ENCODE measurements around the gene MICAL1.

The MICAL1 gene

DNA sequence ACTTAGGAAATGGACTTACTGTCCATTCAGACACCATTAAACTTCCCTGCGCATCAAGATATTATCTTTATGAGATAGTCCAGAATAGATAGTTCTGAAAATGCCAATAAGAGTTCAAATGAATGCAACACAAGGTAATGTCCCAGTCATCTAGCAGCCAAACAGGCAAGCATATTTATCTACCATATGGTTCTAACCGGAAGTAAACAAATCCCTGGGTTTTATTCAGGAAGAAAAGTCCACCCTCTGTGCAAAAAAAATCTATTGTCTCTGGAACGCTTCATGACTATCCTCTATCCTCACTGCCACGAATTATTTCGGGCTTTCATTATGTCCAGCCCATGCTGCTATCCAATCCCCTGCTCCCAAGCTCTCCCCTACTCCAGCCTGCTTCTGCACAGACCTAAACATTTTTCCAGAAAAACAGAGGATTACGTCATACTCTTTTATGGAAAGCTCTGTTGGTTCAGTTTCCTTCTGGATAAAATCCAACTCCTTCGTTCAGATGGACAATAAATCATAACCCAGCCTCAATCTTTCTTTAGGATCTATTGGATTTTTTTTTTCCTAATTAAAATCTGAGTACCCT, 26.6 kb downstream of the MICAL1 start:
- ATAC-seq (replicated peaks; ENCODE audit: extremely low read depth, poor library complexity, severe bottlenecking) (no peak), DNase-seq (ENCODE audit: low spot score in 2 of 2) (no peak)
- Mint-ChIP-seq H3K27me3 (peaks cover 27% of the 10 kb centered on the region), H3K27ac (ENCODE audit: low read depth) (peak overlapping the region; percentile 7), H3K4me1 (peaks cover 5% of the 10 kb centered on the region), H3K36me3 (ENCODE audit: insufficient read depth) (peaks cover 2% of the 10 kb centered on the region), H3K4me3 (no peak overlapping the region), H3K9me3 (no peaks in the 10 kb centered on the region)

- no peak for ATAC-seq (replicated peaks; ENCODE audit: extremely low read depth, poor library complexity, severe bottlenecking)
- Mint-ChIP-seq H3K4me3 (no peak overlapping the region), H3K36me3 (ENCODE audit: insufficient read depth) (no peaks in the 10 kb centered on the region), H3K4me1 (peaks cover 5% of the 10 kb centered on the region), H3K9me3 (no peaks in the 10 kb centered on the region), H3K27me3 (peaks cover 20% of the 10 kb centered on the region), H3K27ac (ENCODE audit: low read depth) (no peak overlapping the region)
- DNase-seq (ENCODE audit: low spot score in 2 of 2): no peak
These were observed 30.6 kb downstream of the MICAL1 start for GRCh38 chr6:109424946-109425345.

- ATAC-seq (replicated peaks; ENCODE audit: extremely low read depth, poor library complexity, severe bottlenecking): no peak
- DNase-seq (ENCODE audit: low spot score in 2 of 2): no peak
- Mint-ChIP-seq H3K4me1 (peaks cover 5% of the 10 kb centered on the region), H3K27me3 (no peaks in the 10 kb centered on the region), H3K4me3 (no peak overlapping the region), H3K9me3 (no peaks in the 10 kb centered on the region), H3K27ac (ENCODE audit: low read depth) (no peak overlapping the region), H3K36me3 (ENCODE audit: insufficient read depth) (no peaks in the 10 kb centered on the region)
These were observed 34.4 kb downstream of the MICAL1 start for GRCh38 chr6:109421184-109421583.

DNA sequence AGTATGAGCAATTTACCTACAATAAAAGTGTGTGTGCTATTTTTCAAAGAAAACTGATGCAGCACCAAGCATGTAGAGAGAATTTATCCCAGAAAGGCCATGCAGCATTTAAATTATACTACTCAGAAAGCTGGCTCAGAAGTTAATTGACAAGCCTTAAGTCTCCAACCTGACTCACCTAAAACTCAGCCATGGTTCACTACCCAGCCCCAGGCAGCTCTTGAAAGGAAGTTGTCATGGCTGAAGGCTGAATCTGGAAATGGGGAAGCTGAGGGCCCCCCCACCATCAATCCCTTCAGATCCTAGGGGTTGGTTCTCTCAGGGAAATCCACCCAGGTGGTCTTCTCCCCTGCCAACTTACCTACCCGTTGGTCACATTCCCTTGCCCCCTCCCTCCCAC, 34.8 kb downstream of the MICAL1 start:
- Mint-ChIP-seq H3K4me3 (no peak overlapping the region), H3K27me3 (no peaks in the 10 kb centered on the region), H3K9me3 (no peaks in the 10 kb centered on the region), H3K27ac (ENCODE audit: low read depth) (no peak overlapping the region), H3K4me1 (peaks cover 5% of the 10 kb centered on the region), H3K36me3 (ENCODE audit: insufficient read depth) (no peaks in the 10 kb centered on the region)
- DNase-seq (ENCODE audit: low spot score in 2 of 2): no peak
- ATAC-seq (replicated peaks; ENCODE audit: extremely low read depth, poor library complexity, severe bottlenecking): no peak

DNA sequence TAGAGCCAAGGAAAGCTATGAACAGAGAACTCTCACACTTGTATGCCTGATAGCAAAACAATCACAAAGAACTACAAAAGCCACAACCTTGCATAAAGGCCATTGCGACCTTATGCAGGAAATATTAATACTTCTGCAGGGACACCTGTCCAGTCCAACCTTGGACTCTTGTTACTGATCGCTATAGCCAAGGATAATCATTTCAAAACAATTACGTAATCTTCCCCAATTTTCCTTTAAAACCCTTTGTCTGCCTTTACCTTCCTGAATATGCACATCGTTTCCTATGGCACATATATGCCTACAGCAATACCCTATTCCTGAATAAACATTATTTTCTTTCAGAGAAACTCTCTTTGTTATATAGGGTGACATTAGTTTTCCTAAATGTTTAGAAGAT, 37.9 kb downstream of the MICAL1 start:
- Mint-ChIP-seq H3K27ac (ENCODE audit: low read depth) (no peak overlapping the region), H3K27me3 (no peaks in the 10 kb centered on the region), H3K4me1 (no peaks in the 10 kb centered on the region), H3K9me3 (no peaks in the 10 kb centered on the region), H3K4me3 (no peak overlapping the region), H3K36me3 (ENCODE audit: insufficient read depth) (no peaks in the 10 kb centered on the region)
- ATAC-seq (replicated peaks; ENCODE audit: extremely low read depth, poor library complexity, severe bottlenecking) (no peak), DNase-seq (ENCODE audit: low spot score in 2 of 2) (no peak)

GRCh38 chr6:109411034-109411433, 44.5 kb downstream of the MICAL1 start:
- Mint-ChIP-seq H3K4me1 (no peaks in the 10 kb centered on the region), H3K9me3 (no peaks in the 10 kb centered on the region), H3K27ac (ENCODE audit: low read depth) (no peak overlapping the region), H3K4me3 (no peak overlapping the region), H3K27me3 (no peaks in the 10 kb centered on the region), H3K36me3 (ENCODE audit: insufficient read depth) (no peaks in the 10 kb centered on the region)
- ATAC-seq (replicated peaks; ENCODE audit: extremely low read depth, poor library complexity, severe bottlenecking) (no peak), DNase-seq (ENCODE audit: low spot score in 2 of 2) (no peak)

GRCh38 chr6:109406196-109406595, 49.4 kb downstream of the MICAL1 start:
- no peak for DNase-seq (ENCODE audit: low spot score in 2 of 2)
- no peaks in the 10 kb centered on the region for H3K36me3 Mint-ChIP-seq (ENCODE audit: insufficient read depth)
- H3K4me3 Mint-ChIP-seq: no peak overlapping the region
- no peak for ATAC-seq (replicated peaks; ENCODE audit: extremely low read depth, poor library complexity, severe bottlenecking)
- H3K27ac Mint-ChIP-seq (ENCODE audit: low read depth): no peak overlapping the region
- no peaks in the 10 kb centered on the region for H3K27me3 Mint-ChIP-seq
- no peaks in the 10 kb centered on the region for H3K4me1 Mint-ChIP-seq
- no peaks in the 10 kb centered on the region for H3K9me3 Mint-ChIP-seq

DNA sequence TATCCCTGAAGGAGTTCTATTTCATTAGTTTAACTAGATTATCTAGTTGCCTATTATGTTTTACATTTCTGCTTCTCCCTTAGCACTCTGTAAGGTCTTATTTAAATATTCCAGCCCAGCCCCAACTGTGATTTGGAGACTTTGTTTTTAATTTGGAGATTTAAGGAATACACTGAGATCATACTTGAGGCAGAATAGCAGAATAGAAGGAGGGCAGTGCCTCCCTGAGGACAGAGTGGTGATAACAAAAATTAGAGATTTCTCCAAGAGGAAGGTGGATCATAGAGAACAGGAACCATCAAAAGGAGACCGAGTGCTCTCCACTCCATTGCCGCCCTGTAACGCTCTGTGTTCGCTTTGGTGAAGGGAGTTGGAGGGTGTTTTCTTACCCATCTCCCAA, 58.6 kb downstream of the MICAL1 start:
- H3K36me3 Mint-ChIP-seq (ENCODE audit: insufficient read depth): no peaks in the 10 kb centered on the region
- ATAC-seq (replicated peaks; ENCODE audit: extremely low read depth, poor library complexity, severe bottlenecking): no peak

DNA sequence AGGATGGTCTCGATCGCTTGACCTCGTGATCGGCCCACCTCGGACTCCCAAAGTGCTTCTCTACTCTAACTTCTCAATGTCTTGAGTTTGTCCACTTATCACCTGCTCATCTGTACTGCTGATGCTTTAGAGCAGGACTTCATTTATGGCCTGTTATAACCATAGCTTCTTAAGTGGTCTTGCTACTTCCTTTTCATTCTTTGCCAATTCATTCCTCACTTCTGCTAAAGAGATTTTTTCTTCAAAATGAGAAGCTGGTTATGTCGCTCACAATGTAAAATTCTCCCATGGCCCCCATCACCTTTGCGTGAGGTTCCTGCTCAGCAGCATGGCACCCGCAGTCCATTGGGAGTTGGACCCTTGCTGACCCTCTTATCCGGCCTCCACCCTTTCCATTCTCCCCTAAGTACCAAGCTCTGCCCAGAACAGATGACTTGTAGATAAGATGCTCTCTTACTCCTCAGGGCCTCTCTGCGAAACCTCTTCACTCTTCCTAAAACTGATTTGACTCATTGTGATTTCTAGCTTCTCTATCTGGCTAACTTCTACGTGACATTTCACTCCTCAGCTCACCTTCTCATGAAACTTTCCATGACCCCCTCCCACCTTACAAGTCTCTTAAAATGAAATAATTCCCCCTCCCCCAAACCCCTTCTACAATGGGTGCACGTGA, 59.4 kb downstream of the MICAL1 start:
- H3K9me3 Mint-ChIP-seq: no peaks in the 10 kb centered on the region
- no peak for ATAC-seq (replicated peaks; ENCODE audit: extremely low read depth, poor library complexity, severe bottlenecking)
- H3K4me3 Mint-ChIP-seq: no peak overlapping the region
- H3K27ac Mint-ChIP-seq (ENCODE audit: low read depth): no peak overlapping the region
- no peaks in the 10 kb centered on the region for H3K4me1 Mint-ChIP-seq
- H3K27me3 Mint-ChIP-seq: no peaks in the 10 kb centered on the region
- H3K36me3 Mint-ChIP-seq (ENCODE audit: insufficient read depth): no peaks in the 10 kb centered on the region
- DNase-seq (ENCODE audit: low spot score in 2 of 2): no peak

More for the DNA sequence above, 58.6 kb downstream of the MICAL1 start:
- no peaks in the 10 kb centered on the region for H3K27me3 Mint-ChIP-seq
- no peaks in the 10 kb centered on the region for H3K4me1 Mint-ChIP-seq
- no peaks in the 10 kb centered on the region for H3K9me3 Mint-ChIP-seq
- no peak overlapping the region for H3K4me3 Mint-ChIP-seq
- DNase-seq (ENCODE audit: low spot score in 2 of 2): no peak
- no peak overlapping the region for H3K27ac Mint-ChIP-seq (ENCODE audit: low read depth)
